Fibroblast of the aortic adventitia (primary cell): Measurements from ENCODE around the gene HIVEP2. TPM values are rescaled to one million over a fixed set of nuclear protein-coding genes. Genes with fewer than 3 reads are reported as not detected.

Experiments used
- DNase-seq: peaks from one replicate; pipeline ENCODE4 v3.0.0-alpha.2; 2010; ENCODE audit warnings: low read depth
- H3K4me3 ChIP-seq: 2 replicates; pipeline ENCODE4 v1.5.1; 2011; ENCODE audit warnings: low read depth, mild to moderate bottlenecking, control low read depth, low read length, moderate library complexity
- CTCF ChIP-seq: IDR thresholded peaks from 2 replicates; pipeline ENCODE4 v1.5.1; 2011; ENCODE audit warnings: mild to moderate bottlenecking, low read length, control low read depth, inconsistent platforms; ENCODE audit not compliant: insufficient read depth
- total RNA-seq: library from RNA; depleted of rRNA; stranded (reverse); fragments of >200 nt; gene quantifications from 2 replicates; pipeline ENCODE4 v1.2.3, GENCODE V29; 2012; ENCODE audit warnings: low replicate concordance

HIVEP2 gene
- total RNA-seq, 1 donor: 23.1 TPM

GRCh38 chr6:142718667-142719191, 226.2 kb downstream of the HIVEP2 start:
- no peak for DNase-seq
- no peak overlapping the region for H3K4me3 ChIP-seq
- TF ChIP-seq CTCF: no peak

DNA sequence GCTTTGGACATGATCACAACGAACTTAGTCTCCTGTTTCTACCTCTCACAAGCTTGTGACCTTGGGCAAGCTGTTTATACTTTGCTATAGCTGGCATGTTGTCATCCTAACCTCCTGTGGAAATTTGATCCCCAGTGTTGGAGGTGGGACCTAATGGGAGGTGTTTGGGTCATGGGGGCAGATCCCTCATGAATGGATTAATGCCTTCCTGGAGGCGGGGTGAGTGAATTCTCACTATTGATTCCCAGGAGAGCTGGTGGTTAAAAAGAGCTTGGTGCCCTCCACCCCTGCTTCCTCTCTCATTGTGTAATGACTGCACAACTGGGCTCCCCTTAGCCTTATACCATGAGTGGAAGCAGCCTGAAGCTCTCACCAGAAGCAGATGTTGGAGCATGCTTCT, 228.9 kb downstream of the HIVEP2 start:
- DNase-seq: no peak
- TF ChIP-seq CTCF: no peak
- no peak overlapping the region for H3K4me3 ChIP-seq

DNA sequence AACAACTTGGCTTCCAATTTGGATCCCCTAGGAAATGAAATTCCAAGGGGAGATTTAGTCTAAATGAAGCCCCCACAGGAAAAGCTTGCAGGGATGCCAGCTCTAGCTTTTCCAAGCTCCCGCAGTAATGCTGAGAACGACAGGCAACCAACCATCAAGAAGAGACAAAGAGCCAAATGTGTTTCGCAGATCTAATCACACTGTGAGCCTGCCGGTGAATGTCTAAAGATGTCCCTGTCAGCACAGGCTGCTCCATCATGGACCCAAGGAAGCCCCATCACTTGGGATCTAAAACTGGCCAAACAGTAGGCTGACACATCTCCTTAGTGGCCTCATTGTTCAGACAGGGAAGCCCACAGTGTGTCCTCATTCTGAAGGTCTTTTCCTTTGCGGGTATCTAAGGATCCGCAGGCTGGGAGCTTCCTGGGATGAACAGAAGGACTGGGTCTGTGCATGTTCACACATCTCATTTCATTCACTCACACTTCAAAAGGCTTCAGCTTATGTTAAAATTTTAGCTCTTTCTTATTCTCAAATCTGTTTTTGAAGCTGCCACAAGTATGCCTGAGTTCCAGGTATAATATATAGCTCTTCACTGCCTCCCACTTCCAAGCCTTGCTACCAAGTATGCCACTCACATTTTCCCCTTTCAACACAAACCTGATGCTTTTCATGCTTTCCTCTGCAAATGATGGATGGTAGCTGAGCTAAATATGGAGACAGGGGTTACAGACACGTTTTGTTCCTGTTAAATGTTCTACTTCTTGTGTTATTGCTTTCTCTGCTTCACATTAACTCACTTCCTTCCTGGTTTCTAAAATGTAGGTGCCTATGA, 229.8 kb downstream of the HIVEP2 start:
- no peak overlapping the region for H3K4me3 ChIP-seq
- TF ChIP-seq CTCF: no peak
- DNase-seq: no peak

DNA sequence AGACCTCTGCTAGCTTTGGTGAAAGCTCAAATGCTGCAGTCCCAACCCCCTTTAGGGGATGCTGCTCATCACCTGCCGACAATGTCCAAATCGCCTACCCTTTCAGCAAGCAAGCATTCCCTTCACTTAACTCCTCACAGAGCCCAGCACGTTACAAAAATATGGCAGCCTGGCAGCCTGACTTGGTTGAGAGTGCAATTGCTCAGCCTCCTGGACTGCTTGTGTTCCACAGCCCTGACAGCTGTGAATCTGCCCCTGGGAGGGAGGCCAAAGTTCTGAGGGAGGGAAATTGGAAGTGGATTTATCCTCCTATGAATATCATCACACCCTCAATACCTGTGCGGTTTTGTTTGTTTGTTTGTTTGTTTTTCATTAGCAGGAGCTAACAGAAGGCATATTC, 231.0 kb downstream of the HIVEP2 start:
- TF ChIP-seq CTCF: no peak
- no peak for DNase-seq

DNA sequence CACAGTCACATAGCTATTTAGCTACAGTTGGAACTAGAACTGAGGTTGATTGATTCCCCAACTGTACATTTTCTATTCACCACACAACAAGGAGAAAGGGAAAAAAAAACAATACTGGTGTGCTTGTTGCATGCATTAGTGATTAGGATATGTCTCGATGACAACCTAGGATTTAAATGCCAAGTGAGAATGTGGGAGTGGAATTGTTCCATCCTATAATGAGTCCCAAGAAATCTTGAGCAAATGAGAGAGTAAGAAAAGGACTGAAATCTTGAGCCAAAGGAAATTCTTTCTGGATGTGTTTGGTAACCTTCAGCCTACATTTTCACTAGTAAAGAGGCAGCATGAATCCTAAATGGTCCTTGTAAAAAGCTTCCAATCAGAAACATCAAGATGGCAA, 232.7 kb downstream of the HIVEP2 start:
- DNase-seq: peak; percentile 27
- no peak overlapping the region for H3K4me3 ChIP-seq
- TF ChIP-seq CTCF: no peak

More for the DNA sequence above, 231.0 kb downstream of the HIVEP2 start:
- H3K4me3 ChIP-seq: no peak overlapping the region

DNA sequence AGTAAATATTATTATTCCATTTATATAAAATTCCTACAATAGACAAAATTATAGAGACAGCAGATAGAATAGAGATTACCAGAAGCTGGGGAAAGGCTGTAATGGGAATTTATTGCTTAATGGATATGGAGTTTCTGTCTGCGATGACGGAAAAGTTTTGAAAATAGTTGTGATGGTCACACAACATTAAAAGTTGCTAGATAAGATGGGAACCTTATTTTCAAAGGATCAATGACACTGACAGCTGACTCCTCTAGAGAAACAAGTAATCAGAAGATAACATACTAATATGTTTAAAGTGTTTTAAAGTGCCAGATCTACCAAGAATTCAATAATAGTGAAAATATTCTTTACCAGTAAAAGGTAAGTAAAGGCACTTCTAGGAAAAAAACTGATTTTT, 236.3 kb downstream of the HIVEP2 start:
- DNase-seq: no peak
- no peak for TF ChIP-seq CTCF

More for the DNA sequence above, 236.3 kb downstream of the HIVEP2 start:
- no peak overlapping the region for H3K4me3 ChIP-seq
